Lower leg skin (tissue), 4 donors: ENCODE measurements around the gene HGF. TPM values are rescaled to one million over a fixed set of nuclear protein-coding genes. Genes with fewer than 3 reads are reported as not detected.

ENCODE experiments used
- DNase-seq, 2 donors: peaks; one replicate each; pipeline ENCODE4 v3.0.0-alpha.2; 2019; ENCODE audit warnings: low spot score in 2 of 2
- H3K4me3 ChIP-seq: fragments of 200-600 bp; sonication (generic); 2 replicates; pipeline ENCODE4 v1.5.1; 2017; ENCODE audit warnings: mild to moderate bottlenecking, low read depth; ENCODE audit not compliant: poor library complexity, severe bottlenecking
- CTCF ChIP-seq, 3 donors: fragments of 450-650 bp; IDR thresholded peaks; one replicate each; pipeline ENCODE4 v1.5.1; 2016; ENCODE audit warnings: antibody characterized with exemption in 3 of 3, mild to moderate bottlenecking in 3 of 3, moderate library complexity in 2 of 3
- POLR2A ChIP-seq, 2 donors: fragments of 450-650 bp; IDR thresholded peaks; one replicate each; pipeline ENCODE4 v1.6.1; 2016 to 2017; ENCODE audit warnings: antibody characterized with exemption in 2 of 2, mild to moderate bottlenecking in 1 of 2, moderate library complexity in 1 of 2
- WGBS, 2 donors: methylation state at CpG; one replicate each; pipeline ENCODE4 v1.1.5; 2018; 5-methylcytosine and 5-hydroxymethylcytosine counted together
- intact Hi-C: fragments of 100-400 bp; cut with DNase I; formaldehyde crosslinking; loops from one replicate; pipeline ENCODE4 v1.15.0; 2023; ENCODE audit warnings: low total_unique reads
- total RNA-seq, 4 donors: library from RNA; depleted of rRNA; stranded (reverse); fragments of >200 nt; gene quantifications; one replicate each; pipeline ENCODE4 v1.1.0, GENCODE V29; 2016

The HGF gene
- total RNA-seq, 4 donors from 2014 or later: 0.91 to 1.5 (median 1.3) TPM

GRCh38 chr7:81803267-81803666 lies 33.4 kb upstream of the HGF start:
- no peak for TF ChIP-seq POLR2A (IDR thresholded peaks at IDR 0.05)
- TF ChIP-seq CTCF (IDR thresholded peaks at IDR 0.05): no peak
- WGBS, 2 donors: 24 to 27% methylated on average over 5 of the region's 5 CpGs
- no peak overlapping the region for H3K4me3 ChIP-seq
- no peak for DNase-seq
- intact Hi-C loops: no loop called here

GRCh38 chr7:81802251-81802650 lies 32.4 kb upstream of the HGF start:
- intact Hi-C loops: no loop called here
- DNase-seq: no peak
- TF ChIP-seq POLR2A (IDR thresholded peaks at IDR 0.05): no peak
- TF ChIP-seq CTCF (IDR thresholded peaks at IDR 0.05): no peak
- H3K4me3 ChIP-seq: no peak overlapping the region
- 0 to 53% methylated on average over 1 of the region's 1 CpG for WGBS, 2 donors

- no peak for DNase-seq
- TF ChIP-seq CTCF (IDR thresholded peaks at IDR 0.05) (no peak), POLR2A (IDR thresholded peaks at IDR 0.05) (no peak)
- 89 to 91% methylated on average over 5 of the region's 5 CpGs for WGBS, 2 donors
- H3K4me3 ChIP-seq: no peak overlapping the region
- intact Hi-C loops: no loop called here
Measured at GRCh38 chr7:81801532-81801931, 31.7 kb upstream of the HGF start.

- no peak for TF ChIP-seq POLR2A (IDR thresholded peaks at IDR 0.05)
- TF ChIP-seq CTCF (IDR thresholded peaks at IDR 0.05): no peak
- H3K4me3 ChIP-seq: no peak overlapping the region
- no peak for DNase-seq
- WGBS, 2 donors: 87 to 90% methylated on average over 12 of the region's 12 CpGs
- intact Hi-C loops: no loop called here
Measured at GRCh38 chr7:81791568-81792518, 22.0 kb upstream of the HGF start.

DNA sequence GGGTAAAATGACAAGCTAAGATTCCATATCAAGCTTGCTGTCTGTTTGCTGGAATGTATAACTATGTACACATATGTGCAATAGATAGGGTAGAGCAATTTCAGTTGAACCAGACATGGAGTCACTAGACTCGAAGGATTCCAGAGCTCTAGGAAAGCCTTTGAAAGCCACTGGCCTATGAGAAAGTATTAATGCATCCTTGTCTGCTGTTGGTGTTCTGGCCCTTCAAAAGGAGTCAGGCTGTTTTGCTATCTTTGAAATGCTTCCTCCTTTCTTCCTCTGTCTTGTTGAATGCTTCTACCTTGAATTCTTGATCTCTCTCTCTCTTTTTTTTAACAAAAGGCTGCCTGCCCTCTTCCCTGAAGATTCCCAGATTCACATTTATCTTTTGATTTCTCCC lies 20.8 kb upstream of the HGF start:
- DNase-seq: no peak
- intact Hi-C loops: no loop called here
- TF ChIP-seq CTCF (IDR thresholded peaks at IDR 0.05) (no peak), POLR2A (IDR thresholded peaks at IDR 0.05) (no peak)
- 83 to 84% methylated on average over 1 of the region's 1 CpG for WGBS, 2 donors
- H3K4me3 ChIP-seq: no peak overlapping the region
